COLO668 (cell line): ENCODE data around the gene ACSL6.
"Not testable (repeated sequence)": the region's sequence is repeated elsewhere in the genome, so short reads cannot be mapped to it uniquely, and the experiment has no call there.

Experiments used
- DNase-seq: peaks from one replicate; lab custom pipeline; 2025; ENCODE audit not compliant: unreplicated experiment; lab: John Stamatoyannopoulos, UW

Gene ACSL6

GRCh38 chr5:131950706-131951105 lies 60.8 kb downstream of the ACSL6 start:
- no peak for DNase-seq

- DNase-seq: no peak
These were observed 64.0 kb downstream of the ACSL6 start for GRCh38 chr5:131947445-131947844.

- DNase-seq: no peak
These were observed 65.8 kb downstream of the ACSL6 start, which contains the start of gene MEIKIN for GRCh38 chr5:131945551-131946168. Gene MEIKIN (minus strand): TSS chr5:131945663. CDS start chr5:131945505, 158 bp downstream.

GRCh38 chr5:131944702-131945550 lies 66.5 kb downstream of the ACSL6 start:
- no peak for DNase-seq

- no peak for DNase-seq
These were observed 67.5 kb downstream of the ACSL6 start for GRCh38 chr5:131943916-131944315.

GRCh38 chr5:131942016-131942415 lies 69.4 kb downstream of the ACSL6 start:
- no peak for DNase-seq

- no peak for DNase-seq
These were observed 71.6 kb downstream of the ACSL6 start for GRCh38 chr5:131939690-131940345.

GRCh38 chr5:131932235-131932634 lies 79.2 kb downstream of the ACSL6 start:
- DNase-seq: no peak

- no peak for DNase-seq
These were observed 82.5 kb downstream of the ACSL6 start for GRCh38 chr5:131928957-131929356.

GRCh38 chr5:131926168-131926567 lies 85.3 kb downstream of the ACSL6 start:
- DNase-seq: no peak

GRCh38 chr5:131916481-131916880 lies 95.0 kb downstream of the ACSL6 start:
- no peak for DNase-seq

GRCh38 chr5:131914472-131914871 lies 97.0 kb downstream of the ACSL6 start:
- DNase-seq: no peak

GRCh38 chr5:131913603-131914002 lies 97.9 kb downstream of the ACSL6 start:
- no peak for DNase-seq

- no peak for DNase-seq
These were observed 104.8 kb downstream of the ACSL6 start for GRCh38 chr5:131906668-131907067.

GRCh38 chr5:131902266-131902665 lies 109.2 kb downstream of the ACSL6 start:
- DNase-seq: not testable (repeated sequence)
